ENCODE data around the gene SMPX.

The SMPX gene

GRCh38 chrX:21699136-21699535 lies 58.8 kb downstream of the SMPX start:
- no peak overlapping the region for H3K4me3 ChIP-seq (ENCODE audit: low read length)
- no peaks in the 10 kb centered on the region for H3K79me2 ChIP-seq (ENCODE audit: control insufficient read depth, low read length)
- H3K27me3 ChIP-seq (ENCODE audit: control insufficient read depth, low read length): no peaks in the 10 kb centered on the region
- H3K27ac ChIP-seq (ENCODE audit: low read depth, low read length): no peak overlapping the region
- H3K9me3 ChIP-seq (ENCODE audit: control insufficient read depth, insufficient read depth, low read length): no peaks in the 10 kb centered on the region
- H3K36me3 ChIP-seq (ENCODE audit: control insufficient read depth, low read length): no peaks in the 10 kb centered on the region
- TF ChIP-seq CTCF (IDR thresholded peaks at IDR 0.05; ENCODE audit: low read depth, low read length, poor library complexity, severe bottlenecking) (no peak), EZH2phosphoT487 (IDR thresholded peaks at IDR 0.05; ENCODE audit: borderline replicate concordance, low read length) (no peak)
- no peaks in the 10 kb centered on the region for H4K20me1 ChIP-seq (ENCODE audit: control insufficient read depth, insufficient read depth, low read depth, low read length)
- no peaks in the 10 kb centered on the region for H3F3A ChIP-seq (ENCODE audit: control insufficient read depth, insufficient read depth)
- H3K9me2 ChIP-seq (replicated peaks; ENCODE audit: control insufficient read depth, low read length): no peaks in the 10 kb centered on the region
- no peaks in the 10 kb centered on the region for H3K4me1 ChIP-seq (ENCODE audit: control insufficient read depth, low read length)
- H3K4me2 ChIP-seq (ENCODE audit: low read length): no peak overlapping the region

GRCh38 chrX:21698272-21698671 lies 59.6 kb downstream of the SMPX start:
- Histone ChIP-seq H3K36me3 (ENCODE audit: control insufficient read depth, low read length) (no peaks in the 10 kb centered on the region), H3K4me2 (ENCODE audit: low read length) (no peak overlapping the region), H3K9me3 (ENCODE audit: control insufficient read depth, insufficient read depth, low read length) (no peaks in the 10 kb centered on the region), H3K9me2 (replicated peaks; ENCODE audit: control insufficient read depth, low read length) (no peaks in the 10 kb centered on the region), H3K27ac (ENCODE audit: low read depth, low read length) (no peak overlapping the region), H3K27me3 (ENCODE audit: control insufficient read depth, low read length) (no peaks in the 10 kb centered on the region), H3K4me1 (ENCODE audit: control insufficient read depth, low read length) (no peaks in the 10 kb centered on the region), H3K4me3 (ENCODE audit: low read length) (no peak overlapping the region), H4K20me1 (ENCODE audit: control insufficient read depth, insufficient read depth, low read depth, low read length) (no peaks in the 10 kb centered on the region), H3K79me2 (ENCODE audit: control insufficient read depth, low read length) (no peaks in the 10 kb centered on the region), H3F3A (ENCODE audit: control insufficient read depth, insufficient read depth) (no peaks in the 10 kb centered on the region)
- no peak for TF ChIP-seq CTCF (IDR thresholded peaks at IDR 0.05; ENCODE audit: low read depth, low read length, poor library complexity, severe bottlenecking)
- TF ChIP-seq EZH2phosphoT487 (IDR thresholded peaks at IDR 0.05; ENCODE audit: borderline replicate concordance, low read length): no peak

GRCh38 chrX:21691512-21692018 lies 66.4 kb downstream of the SMPX start:
- no peak for TF ChIP-seq CTCF (IDR thresholded peaks at IDR 0.05; ENCODE audit: low read depth, low read length, poor library complexity, severe bottlenecking)
- TF ChIP-seq EZH2phosphoT487 (IDR thresholded peaks at IDR 0.05; ENCODE audit: borderline replicate concordance, low read length): no peak
- Histone ChIP-seq H3K27ac (ENCODE audit: low read depth, low read length) (no peak overlapping the region), H3K79me2 (ENCODE audit: control insufficient read depth, low read length) (no peaks in the 10 kb centered on the region), H3K4me2 (ENCODE audit: low read length) (no peak overlapping the region), H3K9me2 (replicated peaks; ENCODE audit: control insufficient read depth, low read length) (no peaks in the 10 kb centered on the region), H3K4me3 (ENCODE audit: low read length) (no peak overlapping the region), H3K27me3 (ENCODE audit: control insufficient read depth, low read length) (no peaks in the 10 kb centered on the region), H3F3A (ENCODE audit: control insufficient read depth, insufficient read depth) (no peaks in the 10 kb centered on the region), H3K36me3 (ENCODE audit: control insufficient read depth, low read length) (no peaks in the 10 kb centered on the region), H3K4me1 (ENCODE audit: control insufficient read depth, low read length) (no peaks in the 10 kb centered on the region), H4K20me1 (ENCODE audit: control insufficient read depth, insufficient read depth, low read depth, low read length) (no peaks in the 10 kb centered on the region), H3K9me3 (ENCODE audit: control insufficient read depth, insufficient read depth, low read length) (no peaks in the 10 kb centered on the region)
